Mesodermal cell (in vitro differentiated cells): ENCODE measurements around the gene GRID1.
"Not testable (repeated sequence)": the region's sequence is repeated elsewhere in the genome, so short reads cannot be mapped to it uniquely, and the experiment has no call there.

Experiments
- H3K27ac ChIP-seq: 2 replicates; pipeline ENCODE4 v1.7.0; 2013; ENCODE audit warnings: mild to moderate bottlenecking, low read depth, low read length, moderate library complexity; ENCODE audit not compliant: severe bottlenecking
- H3K36me3 ChIP-seq: 2 replicates; pipeline ENCODE4 v1.7.1; 2013; ENCODE audit warnings: mild to moderate bottlenecking, low read length, moderate library complexity; ENCODE audit not compliant: control insufficient read depth, insufficient read depth
- H3K4me1 ChIP-seq: one replicate; pipeline ENCODE4 v1.7.1; 2013; ENCODE audit warnings: mild to moderate bottlenecking, low read length; ENCODE audit not compliant: insufficient read depth, control insufficient read depth, poor library complexity, severe bottlenecking
- H3K4me3 ChIP-seq: 2 replicates; pipeline ENCODE4 v1.7.0; 2013; ENCODE audit warnings: low read length, control low read depth, mild to moderate bottlenecking; ENCODE audit not compliant: insufficient read depth, poor library complexity, severe bottlenecking; ENCODE audit errors: extremely low read depth
- H3K9me3 ChIP-seq: 2 replicates; pipeline ENCODE4 v1.7.1; 2013; ENCODE audit warnings: mild to moderate bottlenecking, low read length, moderate library complexity; ENCODE audit not compliant: control insufficient read depth
- WGBS, 2 experiments: methylation state at CpG; one replicate each; pipeline ENCODE4 v1.1.5; 2013; ENCODE audit warnings: missing lambda C conversion rate in 2 of 2; ENCODE audit not compliant: insufficient coverage in 2 of 2; 5-methylcytosine and 5-hydroxymethylcytosine counted together

Gene GRID1

DNA sequence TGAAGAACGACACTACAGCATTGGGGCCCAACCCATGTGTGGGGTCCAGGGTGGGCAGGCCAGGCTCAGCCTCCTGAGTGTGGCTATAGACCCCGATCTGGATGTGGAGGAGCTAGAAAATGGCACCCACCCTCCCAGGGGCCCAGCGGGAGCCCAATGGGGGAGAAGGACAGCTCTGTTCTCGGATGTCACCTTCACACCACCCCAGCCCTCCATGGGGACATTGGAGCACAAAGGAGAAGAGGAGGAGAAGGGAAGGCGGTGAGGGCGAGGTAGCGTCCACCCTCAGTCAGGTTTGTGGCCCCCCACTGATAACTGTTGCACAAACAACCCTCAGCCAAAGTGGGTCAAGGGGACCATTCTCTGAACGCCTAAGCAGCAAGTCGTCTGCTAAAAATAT, 509.3 kb downstream of the GRID1 start:
- H3K4me1 ChIP-seq = peaks cover 3% of the 10 kb centered on the region
- no peaks in the 10 kb centered on the region for H3K9me3 ChIP-seq
- H3K4me3 ChIP-seq = no peak overlapping the region
- H3K36me3 ChIP-seq = no peaks in the 10 kb centered on the region
- WGBS, 2 experiments = 90 to 91% methylated on average over 3 to 4 of the region's 9 CpGs
- H3K27ac ChIP-seq = no peak overlapping the region

DNA sequence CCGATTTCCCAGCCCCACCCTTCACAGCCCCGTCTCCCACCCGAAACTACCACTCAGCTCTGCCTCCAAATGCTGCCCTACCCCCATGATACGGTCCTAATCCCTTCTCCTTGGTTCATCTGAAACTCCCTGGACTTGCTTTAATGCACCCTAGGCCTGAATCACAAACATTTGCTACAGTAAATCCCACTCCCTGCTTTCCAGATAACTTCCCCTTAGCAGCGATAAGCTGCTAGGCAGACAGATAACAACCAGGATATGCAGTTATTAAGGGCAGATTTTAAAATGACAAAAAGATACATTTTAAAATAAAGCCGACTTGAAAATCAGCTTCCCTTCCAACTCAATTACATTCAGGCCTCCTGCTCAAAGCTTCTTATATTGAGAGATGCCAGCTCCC, 514.7 kb downstream of the GRID1 start:
- Histone ChIP-seq H3K36me3 (no peaks in the 10 kb centered on the region), H3K27ac (peak overlapping the region; percentile 49), H3K9me3 (peaks cover 7% of the 10 kb centered on the region), H3K4me3 (no peak overlapping the region), H3K4me1 (peaks cover 5% of the 10 kb centered on the region)
- WGBS, 2 experiments = 88 to 100% methylated on average over 4 to 5 of the region's 6 CpGs

DNA sequence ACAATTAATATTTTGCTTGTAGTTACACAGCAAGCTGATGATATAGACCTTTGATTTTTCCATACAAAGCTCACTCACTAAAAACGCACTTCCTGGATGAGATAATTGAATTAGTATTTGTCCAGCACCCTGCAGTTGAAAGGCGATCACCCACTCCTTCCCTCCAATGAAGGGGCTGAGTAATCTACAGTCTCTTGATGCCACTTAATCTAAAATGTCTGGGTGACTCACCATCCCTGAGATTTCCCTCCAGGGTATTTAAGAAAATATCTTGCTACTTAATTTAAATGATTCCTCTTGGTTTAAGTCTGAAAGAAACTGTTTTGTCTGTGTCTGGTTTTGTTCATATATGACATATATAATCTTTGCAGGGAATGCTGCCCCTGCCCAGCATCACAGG, 515.3 kb downstream of the GRID1 start:
- 73 to 100% methylated on average over 1 to 2 of the region's 2 CpGs for WGBS, 2 experiments
- H3K4me3 ChIP-seq = no peak overlapping the region
- H3K27ac ChIP-seq = peak overlapping the region; percentile 49
- H3K9me3 ChIP-seq = peaks cover 7% of the 10 kb centered on the region
- peaks cover 8% of the 10 kb centered on the region for H3K4me1 ChIP-seq
- H3K36me3 ChIP-seq = no peaks in the 10 kb centered on the region

DNA sequence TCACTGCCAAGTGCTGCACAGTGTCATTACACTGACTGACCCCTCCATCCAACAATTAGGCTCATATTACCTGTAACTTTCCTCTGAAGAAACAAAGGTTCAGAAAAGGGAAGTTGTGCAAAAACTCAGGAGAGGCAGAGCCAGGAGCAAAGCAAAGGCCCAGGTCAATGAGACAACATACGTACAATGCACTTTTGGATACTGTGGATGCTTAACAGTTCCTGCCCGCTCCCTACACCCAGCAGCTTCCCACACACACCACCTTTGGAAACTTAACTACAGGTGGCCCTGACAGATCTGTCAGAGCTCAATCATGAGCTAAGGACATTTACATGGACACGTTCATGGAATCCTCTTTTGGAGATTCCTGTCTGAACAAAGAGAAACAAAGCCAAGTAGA, 515.9 kb downstream of the GRID1 start:
- Histone ChIP-seq H3K27ac (no peak overlapping the region), H3K9me3 (peaks cover 7% of the 10 kb centered on the region), H3K4me1 (peaks cover 8% of the 10 kb centered on the region), H3K4me3 (no peak overlapping the region), H3K36me3 (no peaks in the 10 kb centered on the region)
- 90 to 97% methylated on average over 3 of the region's 3 CpGs for WGBS, 2 experiments

DNA sequence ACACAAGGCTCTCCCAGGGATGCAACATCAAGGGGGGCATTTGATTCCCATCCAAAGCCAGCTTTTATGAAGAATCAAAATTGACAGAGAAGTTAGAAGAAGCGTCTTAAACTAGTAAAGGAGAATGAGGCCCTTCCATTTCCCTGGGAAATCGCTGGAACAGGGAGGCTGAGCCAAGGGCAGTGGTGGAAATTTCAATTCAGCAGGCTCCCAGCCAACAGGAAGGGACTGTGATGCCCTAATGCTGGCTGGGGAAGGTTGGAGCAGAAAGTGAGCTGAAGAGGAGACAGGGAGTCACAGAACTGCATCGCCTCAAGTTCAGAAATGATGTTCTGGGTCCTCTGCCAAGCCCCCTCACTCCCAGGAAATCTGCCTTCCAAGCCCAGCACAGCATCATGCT, 517.3 kb downstream of the GRID1 start:
- Histone ChIP-seq H3K27ac (no peak overlapping the region), H3K36me3 (no peaks in the 10 kb centered on the region), H3K9me3 (peaks cover 7% of the 10 kb centered on the region), H3K4me3 (no peak overlapping the region), H3K4me1 (peaks cover 8% of the 10 kb centered on the region)
- 94 to 96% methylated on average over 3 of the region's 3 CpGs for WGBS, 2 experiments

DNA sequence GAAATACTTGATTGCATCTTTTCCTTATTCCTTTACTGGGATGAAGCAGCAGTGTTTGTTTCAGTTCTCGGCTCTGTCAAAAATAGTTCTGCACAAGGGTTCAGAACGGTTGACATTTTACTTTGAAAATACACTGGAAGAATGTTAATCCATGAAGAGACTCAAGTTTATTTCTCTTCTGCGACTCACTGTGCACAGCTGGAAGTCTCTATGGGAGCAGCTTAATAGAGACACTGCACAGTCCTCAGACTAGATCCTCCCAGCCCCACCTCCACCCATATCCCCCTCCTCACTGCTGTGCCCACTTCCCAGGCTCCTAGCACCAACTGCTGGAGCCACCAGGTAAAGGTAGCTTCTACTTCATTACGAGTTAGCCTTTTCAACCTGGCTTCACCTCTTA, 517.8 kb downstream of the GRID1 start:
- Histone ChIP-seq H3K9me3 (peaks cover 7% of the 10 kb centered on the region), H3K4me3 (no peak overlapping the region), H3K4me1 (peaks cover 8% of the 10 kb centered on the region), H3K27ac (no peak overlapping the region), H3K36me3 (no peaks in the 10 kb centered on the region)
- WGBS, 2 experiments = 78 to 89% methylated on average over 4 of the region's 4 CpGs

DNA sequence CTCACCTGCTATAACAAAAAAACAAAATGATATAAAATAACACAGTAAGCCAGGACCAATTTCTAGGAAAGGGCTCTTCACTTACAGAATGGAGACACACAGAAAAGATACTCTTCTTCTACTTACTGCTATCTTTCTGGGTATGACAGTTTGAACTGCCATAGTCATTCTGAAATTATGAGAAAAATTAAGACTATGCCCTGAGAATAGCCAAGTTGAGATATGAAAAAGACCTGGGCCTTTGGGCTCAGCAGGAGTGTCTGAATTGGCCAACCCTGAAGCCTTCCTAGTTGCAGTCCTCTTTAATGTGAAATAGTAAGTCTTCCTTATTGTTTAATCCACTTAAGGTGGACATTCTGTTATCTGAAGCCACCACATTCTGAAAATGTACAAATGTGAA, 519.5 kb downstream of the GRID1 start:
- H3K36me3 ChIP-seq = no peaks in the 10 kb centered on the region
- H3K4me1 ChIP-seq = peaks cover 8% of the 10 kb centered on the region
- no peak overlapping the region for H3K4me3 ChIP-seq
- peaks cover 7% of the 10 kb centered on the region for H3K9me3 ChIP-seq
- no peak overlapping the region for H3K27ac ChIP-seq

DNA sequence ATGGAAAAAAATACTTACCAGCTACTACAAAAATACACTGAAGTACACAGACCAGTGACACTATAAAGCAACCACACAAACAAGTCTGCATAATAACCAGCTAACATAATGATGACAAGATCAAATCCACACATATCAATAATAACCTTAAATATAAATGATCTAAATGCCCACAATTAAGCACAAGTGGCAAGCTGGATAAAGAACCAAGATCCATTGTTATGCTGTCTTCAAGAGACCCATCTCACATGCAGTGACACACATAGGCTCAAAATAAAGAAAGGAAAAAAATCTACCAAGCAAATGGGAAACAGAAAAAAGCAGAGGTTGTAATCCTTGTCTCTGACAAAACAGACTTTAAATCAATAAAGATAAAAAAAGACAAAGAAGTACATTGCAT, 527.9 kb downstream of the GRID1 start:
- not testable (repeated sequence) for H3K36me3 ChIP-seq, H3K4me3 ChIP-seq, H3K27ac ChIP-seq, H3K9me3 ChIP-seq, H3K4me1 ChIP-seq

DNA sequence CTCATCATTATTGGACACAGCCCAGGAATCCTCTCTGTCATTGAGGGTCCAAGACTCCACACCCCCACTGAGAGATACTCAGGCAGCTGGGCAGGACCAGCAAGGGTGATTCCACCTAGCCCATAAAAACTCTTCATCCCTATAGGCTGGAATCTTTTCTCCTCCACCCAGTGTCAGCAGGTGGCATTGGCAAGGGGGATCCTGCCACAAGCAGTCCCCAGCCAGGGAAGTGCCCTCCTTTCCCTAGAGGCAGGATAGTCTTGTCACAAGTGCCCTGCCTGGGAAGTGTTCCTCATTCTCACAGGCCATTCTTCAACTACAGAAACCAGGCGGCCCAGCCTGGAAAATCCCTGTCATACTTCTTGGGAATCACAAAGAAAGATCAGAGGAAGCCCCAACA, 533.6 kb downstream of the GRID1 start:
- H3K9me3 ChIP-seq = no peaks in the 10 kb centered on the region
- no peak overlapping the region for H3K27ac ChIP-seq
- H3K36me3 ChIP-seq = no peaks in the 10 kb centered on the region
- H3K4me1 ChIP-seq = no peaks in the 10 kb centered on the region
- WGBS, 2 experiments = no CpG with 5 or more reads among the region's 1 CpG
- no peak overlapping the region for H3K4me3 ChIP-seq

DNA sequence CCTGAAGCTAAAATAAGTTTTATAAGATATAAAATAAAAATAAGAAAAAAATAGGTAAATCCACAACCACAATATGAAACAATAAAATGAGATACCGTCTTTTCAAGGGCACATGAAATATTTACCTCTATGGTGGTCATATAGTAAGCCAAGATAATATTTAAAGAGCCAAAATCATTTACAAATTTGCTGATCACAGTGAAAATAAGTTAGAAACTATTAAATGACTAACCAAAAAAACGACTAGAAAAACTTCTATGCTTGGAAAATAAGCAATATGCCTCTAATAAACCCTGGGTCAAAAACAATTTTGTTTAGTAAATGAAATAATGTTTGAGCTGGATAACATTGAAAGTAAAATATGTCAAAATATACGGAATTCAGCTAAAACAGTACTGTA, 535.2 kb downstream of the GRID1 start:
- no peak overlapping the region for H3K4me3 ChIP-seq
- H3K27ac ChIP-seq = no peak overlapping the region
- H3K4me1 ChIP-seq = no peaks in the 10 kb centered on the region
- H3K36me3 ChIP-seq = no peaks in the 10 kb centered on the region
- no peaks in the 10 kb centered on the region for H3K9me3 ChIP-seq
- WGBS, 2 experiments = no CpG with 5 or more reads among the region's 3 CpGs

DNA sequence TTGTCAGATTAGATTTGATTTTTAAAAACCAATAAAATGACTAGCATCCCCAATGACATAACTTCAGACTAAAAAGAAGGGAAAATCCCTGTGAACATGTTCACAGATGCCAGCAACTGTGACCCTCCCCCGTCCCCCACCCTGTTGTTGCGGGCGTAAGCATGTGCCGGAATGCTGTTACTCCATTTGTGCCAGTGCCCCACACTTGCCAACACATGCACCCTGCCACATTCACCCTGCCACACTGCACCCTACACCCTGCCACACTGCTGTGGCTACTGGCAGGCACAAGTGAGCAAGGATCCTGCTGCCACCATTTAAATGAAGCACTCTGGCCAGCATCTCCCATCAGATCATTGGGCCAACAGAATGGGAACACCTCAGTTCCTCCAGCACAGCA, 540.2 kb downstream of the GRID1 start:
- 90% methylated on average over 4 of the region's 4 CpGs; no CpG with 5 or more reads in 1 of the 2 experiments for WGBS, 2 experiments
- Histone ChIP-seq H3K4me3 (no peak overlapping the region), H3K36me3 (no peaks in the 10 kb centered on the region), H3K9me3 (no peaks in the 10 kb centered on the region), H3K4me1 (no peaks in the 10 kb centered on the region), H3K27ac (no peak overlapping the region)

DNA sequence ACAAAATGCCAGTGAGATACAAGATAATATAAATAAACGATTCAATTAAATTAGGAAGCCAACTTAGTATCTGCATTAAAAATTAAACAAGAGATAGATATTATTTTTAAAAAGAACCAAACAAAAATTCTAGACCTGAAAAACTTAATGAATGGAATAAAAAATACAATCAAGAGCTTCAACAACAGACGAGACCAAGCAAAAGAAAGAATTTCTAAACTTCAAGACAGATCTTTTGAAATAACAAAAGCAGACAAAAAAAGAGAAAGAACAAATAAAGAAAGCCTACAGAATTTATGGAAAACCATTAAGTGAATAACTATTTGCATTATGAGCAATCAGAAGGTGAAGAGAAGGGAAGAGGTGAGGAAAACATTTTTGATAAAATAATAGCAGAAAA, 555.2 kb downstream of the GRID1 start:
- peaks cover 5% of the 10 kb centered on the region for H3K9me3 ChIP-seq
- no CpG with 5 or more reads among the region's 2 CpGs for WGBS, 2 experiments
- H3K4me3 ChIP-seq = no peak overlapping the region
- H3K27ac ChIP-seq = no peak overlapping the region
- H3K36me3 ChIP-seq = no peaks in the 10 kb centered on the region
- no peaks in the 10 kb centered on the region for H3K4me1 ChIP-seq
